ELF-1 (cell line): ENCODE results near the gene ATXN2L.
"Not testable (repeated sequence)": the region's sequence is repeated elsewhere in the genome, so short reads cannot be mapped to it uniquely, and the experiment has no call there.

Experiments used
- DNase-seq: peaks from one replicate; pipeline ENCODE4 v3.0.0-alpha.2; 2016; ENCODE audit warnings: low read depth, low spot score

Gene ATXN2L

GRCh38 chr16:28837672-28838557 is 15.1 kb downstream of the ATXN2L start:
- DNase-seq = no peak

- no peak for DNase-seq
Measured at GRCh38 chr16:28838558-28838918, 15.7 kb downstream of the ATXN2L start.

GRCh38 chr16:28839004-28839639 is 16.3 kb downstream of the ATXN2L start:
- DNase-seq = no peak

GRCh38 chr16:28839899-28840298 is 17.1 kb downstream of the ATXN2L start:
- DNase-seq = no peak

GRCh38 chr16:28842696-28843095 is 19.9 kb downstream of the ATXN2L start:
- DNase-seq = no peak

- no peak for DNase-seq
Measured at GRCh38 chr16:28843766-28844165, 21.0 kb downstream of the ATXN2L start.

GRCh38 chr16:28844226-28844885 is 21.6 kb downstream of the ATXN2L start:
- no peak for DNase-seq

GRCh38 chr16:28845293-28845692 is 22.5 kb downstream of the ATXN2L start:
- peak; percentile 74 for DNase-seq

GRCh38 chr16:28845761-28846079 is 22.9 kb downstream of the ATXN2L start:
- DNase-seq = no peak

- DNase-seq = peak; percentile 100
Measured at GRCh38 chr16:28846080-28846932, 23.5 kb downstream of the ATXN2L start, which contains the start of gene TUFM. Gene TUFM (minus strand): TSS chr16:28846348. CDS start chr16:28846269, 79 bp downstream.

- no peak for DNase-seq
Measured at GRCh38 chr16:28846933-28847273, 24.1 kb downstream of the ATXN2L start.

GRCh38 chr16:28858421-28858820 is 35.6 kb downstream of the ATXN2L start:
- DNase-seq = no peak

- no peak for DNase-seq
Measured at GRCh38 chr16:28859326-28859725, 36.5 kb downstream of the ATXN2L start.

- DNase-seq = no peak
Measured at GRCh38 chr16:28863929-28864793, 41.4 kb downstream of the ATXN2L start.

- DNase-seq = no peak
Measured at GRCh38 chr16:28865001-28865688, 42.3 kb downstream of the ATXN2L start.

- DNase-seq = no peak
Measured at GRCh38 chr16:28865722-28866453, 43.1 kb downstream of the ATXN2L start.

- DNase-seq = no peak
Measured at GRCh38 chr16:28866454-28866804, 43.6 kb downstream of the ATXN2L start.

GRCh38 chr16:28867241-28867640 is 44.4 kb downstream of the ATXN2L start:
- DNase-seq = no peak

GRCh38 chr16:28867646-28868045 is 44.8 kb downstream of the ATXN2L start:
- not testable (repeated sequence) for DNase-seq

- DNase-seq = no peak
Measured at GRCh38 chr16:28869201-28869600, 46.4 kb downstream of the ATXN2L start.
